Measurements from ENCODE around the gene MREG.
"Not testable (repeated sequence)": the region's sequence is repeated elsewhere in the genome, so short reads cannot be mapped to it uniquely, and the experiment has no call there.

MREG gene

GRCh38 chr2:215952860-215953637, 60.3 kb downstream of the MREG start:
- no peak for DNase-seq

GRCh38 chr2:215951558-215951957, 61.8 kb downstream of the MREG start:
- DNase-seq: no peak

- DNase-seq: peak in 3 of 6 experiments; percentile 23 to 45 (median 34)
Observed at GRCh38 chr2:215949991-215950404, 63.4 kb downstream of the MREG start.

GRCh38 chr2:215948051-215948450, 65.3 kb downstream of the MREG start:
- DNase-seq: no peak

GRCh38 chr2:215946586-215946985, 66.8 kb downstream of the MREG start:
- no peak for DNase-seq

GRCh38 chr2:215942194-215942593, 71.2 kb downstream of the MREG start:
- DNase-seq: no peak

GRCh38 chr2:215941726-215942125, 71.6 kb downstream of the MREG start:
- DNase-seq: no peak

- no peak for DNase-seq
Observed at GRCh38 chr2:215940645-215941184, 72.6 kb downstream of the MREG start.

GRCh38 chr2:215937190-215937589, 76.2 kb downstream of the MREG start:
- DNase-seq: no peak

- no peak for DNase-seq
Observed at GRCh38 chr2:215933151-215933550, 80.2 kb downstream of the MREG start.

- peak in 5 of 6 experiments; percentile 3 to 51 (median 24) for DNase-seq
Observed at GRCh38 chr2:215931256-215931903, 82.0 kb downstream of the MREG start.

GRCh38 chr2:215930505-215931253, 82.7 kb downstream of the MREG start:
- DNase-seq: no peak

- no peak for DNase-seq
Observed at GRCh38 chr2:215929602-215930335, 83.6 kb downstream of the MREG start.

GRCh38 chr2:215928086-215928485, 85.3 kb downstream of the MREG start:
- no peak for DNase-seq

GRCh38 chr2:215926992-215927391, 86.4 kb downstream of the MREG start:
- DNase-seq: not testable (repeated sequence)

GRCh38 chr2:215921895-215922294, 91.5 kb downstream of the MREG start:
- no peak for DNase-seq

GRCh38 chr2:215920244-215921100, 92.9 kb downstream of the MREG start:
- DNase-seq: peak; percentile 17 to 52 (median 36)

GRCh38 chr2:215919624-215920243, 93.6 kb downstream of the MREG start:
- no peak for DNase-seq

GRCh38 chr2:215918901-215919599, 94.3 kb downstream of the MREG start:
- no peak for DNase-seq

GRCh38 chr2:215917953-215918620, 95.3 kb downstream of the MREG start:
- no peak for DNase-seq
